HepG2 (cell line): ENCODE results near the gene PSMD3. TPM values are rescaled to one million over a fixed set of nuclear protein-coding genes. Genes with fewer than 3 reads are reported as not detected.

Experiments used
- CREB1 ChIP-seq, 2 experiments: fragments of 450-650 bp in 1 of 2; IDR thresholded peaks; 2 replicates each; pipeline ENCODE4 v1.6.1; 2016 to 2017; ENCODE audit warnings: control low read depth in 1 of 2, mild to moderate bottlenecking in 1 of 2, missing compliant biosample characterization in 1 of 2, missing genetic modification characterization in 1 of 2
- EEA1 ChIP-seq: sonication (generic); formaldehyde crosslinking; IDR thresholded peaks from 2 replicates; pipeline ENCODE4 v1.5.1; 2020; ENCODE audit warnings: mild to moderate bottlenecking, missing genetic modification reagents, borderline replicate concordance
- EZH2 ChIP-seq: conservative IDR thresholded peaks from 2 replicates; pipeline ENCODE4 v1.6.1; 2012; ENCODE audit warnings: mild to moderate bottlenecking, low read depth, low read length, moderate library complexity
- GABPB1 ChIP-seq: IDR thresholded peaks from 2 replicates; pipeline ENCODE4 v1.6.1; 2016; ENCODE audit warnings: mild to moderate bottlenecking, missing genetic modification reagents, moderate library complexity, missing compliant biosample characterization
- KDM5B ChIP-seq: sonication (generic); formaldehyde crosslinking; IDR thresholded peaks from 2 replicates; pipeline ENCODE4 v1.4.0; 2020; ENCODE audit warnings: missing genetic modification reagents, mild to moderate bottlenecking, borderline replicate concordance
- MIER2 ChIP-seq: IDR thresholded peaks from 2 replicates; pipeline ENCODE4 v1.6.1; 2016; ENCODE audit warnings: missing biosample characterization, missing genetic modification reagents
- MTF2 ChIP-seq: sonication (generic); formaldehyde crosslinking; IDR thresholded peaks from 2 replicates; pipeline ENCODE4 v1.5.0; 2020; ENCODE audit warnings: missing genetic modification reagents, borderline replicate concordance
- NFKBIZ ChIP-seq: IDR thresholded peaks from 2 replicates; pipeline ENCODE4 v1.6.1; 2018; ENCODE audit warnings: missing genetic modification reagents, missing compliant biosample characterization
- POGZ ChIP-seq: sonication (generic); formaldehyde crosslinking; IDR thresholded peaks from 2 replicates; pipeline ENCODE4 v1.4.0; 2020; ENCODE audit warnings: mild to moderate bottlenecking, missing genetic modification reagents
- SMYD3 ChIP-seq: sonication (generic); formaldehyde crosslinking; IDR thresholded peaks from 2 replicates; pipeline ENCODE4 v1.8.1; 2023; ENCODE audit warnings: mild to moderate bottlenecking, missing genetic modification reagents
- TBX2 ChIP-seq: sonication (generic); formaldehyde crosslinking; IDR thresholded peaks from 2 replicates; pipeline ENCODE4 v1.5.0; 2020; ENCODE audit warnings: missing genetic modification reagents, mild to moderate bottlenecking, borderline replicate concordance
- TRAFD1 ChIP-seq: sonication (generic); formaldehyde crosslinking; IDR thresholded peaks from 2 replicates; pipeline ENCODE4 v1.5.1; 2020; ENCODE audit warnings: missing genetic modification reagents, mild to moderate bottlenecking, borderline replicate concordance
- ZFY ChIP-seq: sonication (generic); formaldehyde crosslinking; IDR thresholded peaks from 2 replicates; pipeline ENCODE4 v1.4.0; 2020; ENCODE audit warnings: missing genetic modification reagents
- ZGPAT ChIP-seq: IDR thresholded peaks from 2 replicates; pipeline ENCODE4 v1.6.1; 2016; ENCODE audit warnings: mild to moderate bottlenecking
- ZMYM3 ChIP-seq: sonication (generic); formaldehyde crosslinking; IDR thresholded peaks from 2 replicates; pipeline ENCODE4 v1.5.1; 2020; ENCODE audit warnings: mild to moderate bottlenecking, missing genetic modification reagents
- ZNF44 ChIP-seq: sonication (generic); formaldehyde crosslinking; IDR thresholded peaks from 2 replicates; pipeline ENCODE4 v1.5.1; 2020; ENCODE audit warnings: mild to moderate bottlenecking, missing genetic modification reagents
- ZNF451 ChIP-seq: sonication (generic); formaldehyde crosslinking; IDR thresholded peaks from 2 replicates; pipeline ENCODE4 v1.5.0; 2020; ENCODE audit warnings: mild to moderate bottlenecking, missing genetic modification reagents
- ZNF484 ChIP-seq: sonication (generic); formaldehyde crosslinking; IDR thresholded peaks from 2 replicates; pipeline ENCODE4 v1.5.1; 2020; ENCODE audit warnings: mild to moderate bottlenecking, low read depth, missing genetic modification reagents, borderline replicate concordance
- ZNF510 ChIP-seq: sonication (generic); formaldehyde crosslinking; IDR thresholded peaks from 2 replicates; pipeline ENCODE4 v1.4.0; 2020; ENCODE audit warnings: low read depth, mild to moderate bottlenecking, missing genetic modification reagents
- ZNF562 ChIP-seq: sonication (generic); formaldehyde crosslinking; IDR thresholded peaks from 2 replicates; pipeline ENCODE4 v1.8.0; 2022; ENCODE audit warnings: missing genetic modification reagents, borderline replicate concordance
- ZNF781 ChIP-seq: sonication (generic); formaldehyde crosslinking; IDR thresholded peaks from 2 replicates; pipeline ENCODE4 v1.5.1; 2020; ENCODE audit warnings: borderline replicate concordance, mild to moderate bottlenecking, missing genetic modification reagents; ENCODE audit errors: not compliant biosample characterization
- ZNF83 ChIP-seq: sonication (generic); formaldehyde crosslinking; IDR thresholded peaks from 2 replicates; pipeline ENCODE4 v1.4.0; 2020; ENCODE audit warnings: missing genetic modification reagents, mild to moderate bottlenecking, borderline replicate concordance
- polyA plus RNA-seq, 8 experiments: library from polyadenylated mRNA; depleted of rRNA in 3 of 8; stranded (reverse) in 7 of 8; unstranded in 1 of 8; fragments of >200 nt; fragmentation: Illumina TruSeq in 4 of 8; extraction: Trizol in 4 of 8; gene quantifications; 2 replicates each; pipeline versions ENCODE4 v1.2.1 to v1.2.3, GENCODE V29; 2011 to 2016; ENCODE audit warnings: low read depth in 4 of 8, missing spikeins in 1 of 8, mixed read lengths in 1 of 8; ENCODE audit not compliant: insufficient read depth in 1 of 8
- total RNA-seq, 5 experiments: library from RNA; depleted of rRNA; stranded (reverse); fragments of >200 nt; fragmentation: Illumina TruSeq; extraction: Trizol; gene quantifications; 2 replicates each; pipeline ENCODE4 v1.2.3, GENCODE V29; 2016; ENCODE audit warnings: low read depth in 1 of 5
- TF ChIP-seq, protein P1 (sequence below): sonication (generic); formaldehyde crosslinking; IDR thresholded peaks from 2 replicates; pipeline ENCODE4 v1.4.0; 2020; ENCODE audit warnings: mild to moderate bottlenecking, missing genetic modification reagents
- TF ChIP-seq, protein P2 (sequence below): sonication (generic); formaldehyde crosslinking; IDR thresholded peaks from 2 replicates; pipeline ENCODE4 v1.8.1; 2023; ENCODE audit warnings: missing genetic modification reagents, mild to moderate bottlenecking, borderline replicate concordance
- TF ChIP-seq, protein P3 (sequence below): IDR thresholded peaks from 2 replicates; pipeline ENCODE4 v1.6.1; 2012; ENCODE audit warnings: inconsistent platforms

Gene PSMD3
- total and polyA plus RNA-seq, 2 of the 13 experiments (the other 11 are each of a cell fraction or from before 2014, with no cell fraction given): 97.4 to 146 TPM

DNA sequence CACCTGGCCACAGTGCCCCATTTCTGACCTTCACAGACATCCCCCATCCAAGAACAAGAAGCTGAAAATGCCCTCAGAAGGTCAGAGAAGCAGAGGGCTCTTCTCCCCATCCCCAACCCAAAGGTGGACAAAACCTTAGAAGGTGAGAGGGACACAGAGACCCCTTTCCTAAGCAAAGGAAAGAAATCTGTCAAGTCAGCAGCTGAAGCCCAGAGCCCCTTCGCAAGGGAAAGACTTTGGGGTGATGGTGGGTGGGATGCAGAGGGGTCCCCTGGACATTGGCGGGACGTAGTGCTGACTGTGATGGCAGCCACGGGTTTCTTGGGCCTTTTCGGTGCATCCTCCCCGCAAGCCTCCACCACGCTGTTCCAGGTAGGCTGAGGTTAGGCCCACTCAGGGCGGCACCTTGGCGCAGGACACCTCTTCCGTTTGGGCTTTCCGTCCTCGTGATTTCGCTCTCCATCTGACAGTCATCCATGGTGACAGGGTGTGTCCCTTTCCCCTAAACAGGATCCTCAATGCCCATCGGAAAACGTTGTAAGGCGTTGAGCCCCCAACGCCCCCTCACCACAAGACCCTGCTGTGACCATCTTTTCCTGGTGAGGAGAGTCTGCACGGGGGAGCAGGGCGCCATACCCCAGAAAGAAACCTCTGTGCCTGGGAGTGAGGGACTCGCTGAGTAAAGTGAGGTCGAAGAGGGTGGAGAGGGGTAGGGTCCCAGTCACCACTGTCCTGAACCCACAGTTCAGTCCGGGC, 28.5 kb upstream of the PSMD3 start (continued):
- TF ChIP-seq, protein P1, sequence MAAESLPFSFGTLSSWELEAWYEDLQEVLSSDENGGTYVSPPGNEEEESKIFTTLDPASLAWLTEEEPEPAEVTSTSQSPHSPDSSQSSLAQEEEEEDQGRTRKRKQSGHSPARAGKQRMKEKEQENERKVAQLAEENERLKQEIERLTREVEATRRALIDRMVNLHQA: no peak
- TF ChIP-seq ZNF510 (no peak), ZMYM3 (no peak), ZNF484 (CRISPR knock-in tag) (no peak), MTF2 (no peak), POGZ (CRISPR knock-in tag) (no peak), ZGPAT (no peak), EEA1 (CRISPR knock-in tag) (peak; percentile 37; the same call in 1 of the 2 replicates), EZH2 (no peak), ZNF781 (CRISPR knock-in tag) (peak; percentile 22), GABPB1 (CRISPR knock-in tag) (no peak), TRAFD1 (0 out of 2 replicates have a peak, but pooled peaks have one; percentile 75), CREB1 (IDR thresholded peaks at IDR 0.05) (no peak), CREB1 (CRISPR knock-in tag; IDR thresholded peaks at IDR 0.05) (no peak), ZNF451 (0 out of 2 replicates have a peak, but pooled peaks have one; percentile 40), ZNF562 (no peak), ZFY (CRISPR knock-in tag) (peak; percentile 42), ZNF83 (CRISPR knock-in tag) (no peak), NFKBIZ (CRISPR knock-in tag) (no peak), ZNF44 (CRISPR knock-in tag) (no peak), KDM5B (peak; percentile 32; the same call in 1 of the 2 replicates), MIER2 (CRISPR knock-in tag) (no peak), SMYD3 (CRISPR knock-in tag) (no peak), TBX2 (CRISPR knock-in tag) (0 out of 2 replicates have a peak, but pooled peaks have one; percentile 20)
- TF ChIP-seq, protein P2, sequence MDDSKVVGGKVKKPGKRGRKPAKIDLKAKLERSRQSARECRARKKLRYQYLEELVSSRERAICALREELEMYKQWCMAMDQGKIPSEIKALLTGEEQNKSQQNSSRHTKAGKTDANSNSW (CRISPR knock-in tag): no peak
- TF ChIP-seq, protein P3, sequence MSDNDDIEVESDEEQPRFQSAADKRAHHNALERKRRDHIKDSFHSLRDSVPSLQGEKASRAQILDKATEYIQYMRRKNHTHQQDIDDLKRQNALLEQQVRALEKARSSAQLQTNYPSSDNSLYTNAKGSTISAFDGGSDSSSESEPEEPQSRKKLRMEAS: peak; percentile 14; the same call in 1 of the 2 replicates
